Bronchial epithelial cell (primary cell): ENCODE measurements around the gene TSKS. TPM values are rescaled to one million over a fixed set of nuclear protein-coding genes. Genes with fewer than 3 reads are reported as not detected.

Experiments used
- DNase-seq: peaks from one replicate; pipeline ENCODE4 v3.0.0-alpha.2; 2010; ENCODE audit warnings: low read depth
- FAIRE-seq: peaks from 2 replicates; lab custom pipeline; 2011; peaks lifted over from hg19 to GRCh38; lab: Jason Lieb, UNC
- H3K27me3 ChIP-seq: 2 replicates; pipeline ENCODE4 v1.5.1; 2011; ENCODE audit warnings: low read length; ENCODE audit not compliant: control insufficient read depth, insufficient read depth
- H3K36me3 ChIP-seq: 2 replicates; pipeline ENCODE4 v1.5.1; 2011; ENCODE audit warnings: low read length; ENCODE audit not compliant: control insufficient read depth, insufficient read depth
- H3K4me3 ChIP-seq: 2 replicates; pipeline ENCODE4 v1.5.1; 2011; ENCODE audit warnings: mild to moderate bottlenecking, low read depth, low read length, control low read depth
- total RNA-seq: library from RNA; depleted of rRNA; stranded (reverse); fragments of >200 nt; gene quantifications from 2 replicates; pipeline ENCODE4 v1.2.1, GENCODE V29; 2014
- TF ChIP-seq, protein P1 (sequence below): IDR thresholded peaks from 2 replicates; pipeline ENCODE4 v1.5.1; 2011; ENCODE audit warnings: mild to moderate bottlenecking, moderate library complexity, low read length, control low read depth, inconsistent platforms; ENCODE audit not compliant: insufficient read depth, severe bottlenecking

TSKS gene
- total RNA-seq, 1 donor from 2014 or later: not detected

GRCh38 chr19:49771674-49772139, 8.6 kb upstream of the TSKS start:
- Histone ChIP-seq H3K4me3 (no peak overlapping the region), H3K27me3 (no peaks in the 10 kb centered on the region), H3K36me3 (peaks cover 3% of the 10 kb centered on the region)
- DNase-seq (no peak), FAIRE-seq (no peak)
- TF ChIP-seq, protein P1, sequence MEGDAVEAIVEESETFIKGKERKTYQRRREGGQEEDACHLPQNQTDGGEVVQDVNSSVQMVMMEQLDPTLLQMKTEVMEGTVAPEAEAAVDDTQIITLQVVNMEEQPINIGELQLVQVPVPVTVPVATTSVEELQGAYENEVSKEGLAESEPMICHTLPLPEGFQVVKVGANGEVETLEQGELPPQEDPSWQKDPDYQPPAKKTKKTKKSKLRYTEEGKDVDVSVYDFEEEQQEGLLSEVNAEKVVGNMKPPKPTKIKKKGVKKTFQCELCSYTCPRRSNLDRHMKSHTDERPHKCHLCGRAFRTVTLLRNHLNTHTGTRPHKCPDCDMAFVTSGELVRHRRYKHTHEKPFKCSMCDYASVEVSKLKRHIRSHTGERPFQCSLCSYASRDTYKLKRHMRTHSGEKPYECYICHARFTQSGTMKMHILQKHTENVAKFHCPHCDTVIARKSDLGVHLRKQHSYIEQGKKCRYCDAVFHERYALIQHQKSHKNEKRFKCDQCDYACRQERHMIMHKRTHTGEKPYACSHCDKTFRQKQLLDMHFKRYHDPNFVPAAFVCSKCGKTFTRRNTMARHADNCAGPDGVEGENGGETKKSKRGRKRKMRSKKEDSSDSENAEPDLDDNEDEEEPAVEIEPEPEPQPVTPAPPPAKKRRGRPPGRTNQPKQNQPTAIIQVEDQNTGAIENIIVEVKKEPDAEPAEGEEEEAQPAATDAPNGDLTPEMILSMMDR: no peak

- peaks cover 3% of the 10 kb centered on the region for H3K36me3 ChIP-seq
- no peak for DNase-seq
- TF ChIP-seq, protein P1: no peak
- no peaks in the 10 kb centered on the region for H3K27me3 ChIP-seq
- H3K4me3 ChIP-seq: no peak overlapping the region
- no peak for FAIRE-seq
Measured at GRCh38 chr19:49770529-49770928, 7.4 kb upstream of the TSKS start.

GRCh38 chr19:49767967-49768581, 5.0 kb upstream of the TSKS start:
- FAIRE-seq: no peak
- TF ChIP-seq, protein P1: no peak
- DNase-seq: no peak
- Histone ChIP-seq H3K27me3 (no peaks in the 10 kb centered on the region), H3K36me3 (peaks cover 3% of the 10 kb centered on the region), H3K4me3 (peak overlapping the region; percentile 75)

GRCh38 chr19:49767381-49767780, 4.3 kb upstream of the TSKS start:
- DNase-seq: peak; percentile 5
- no peaks in the 10 kb centered on the region for H3K27me3 ChIP-seq
- FAIRE-seq: no peak

GRCh38 chr19:49766930-49767299, 3.8 kb upstream of the TSKS start, which contains the start of gene AP2A1:
AP2A1 (plus strand) TSS chr19:49767001; CDS start chr19:49767134, 133 bp downstream.
- Histone ChIP-seq H3K36me3 (peaks cover 3% of the 10 kb centered on the region), H3K4me3 (peak within 1 kb of the TSS; percentile 75), H3K27me3 (no peaks in the 10 kb centered on the region)
- TF ChIP-seq, protein P1: no peak
- DNase-seq: no peak
- no peak for FAIRE-seq

More at GRCh38 chr19:49767381-49767780, 4.3 kb upstream of the TSKS start:
- TF ChIP-seq, protein P1: no peak
- peaks cover 3% of the 10 kb centered on the region for H3K36me3 ChIP-seq
- peak overlapping the region; percentile 75 for H3K4me3 ChIP-seq
